D721Med (cell line): ENCODE results near the gene TRMT10B.
A peak's percentile ranks its signal among the peaks of the same experiment; 100 is the strongest.

ENCODE experiments used
- DNase-seq: peaks from one replicate; pipeline ENCODE4 v3.0.0; 2011; ENCODE audit warnings: low spot score; ENCODE audit not compliant: insufficient read length
- FAIRE-seq: peaks from 2 replicates; lab custom pipeline; 2011; peaks lifted over from hg19 to GRCh38; lab: Jason Lieb, UNC
- TF ChIP-seq, protein P1 (sequence below): IDR thresholded peaks from 2 replicates; pipeline ENCODE4 v1.5.1; 2012; ENCODE audit warnings: mild to moderate bottlenecking, control low read depth; ENCODE audit not compliant: insufficient read depth; ENCODE audit errors: missing control alignments

TRMT10B gene, protein sequence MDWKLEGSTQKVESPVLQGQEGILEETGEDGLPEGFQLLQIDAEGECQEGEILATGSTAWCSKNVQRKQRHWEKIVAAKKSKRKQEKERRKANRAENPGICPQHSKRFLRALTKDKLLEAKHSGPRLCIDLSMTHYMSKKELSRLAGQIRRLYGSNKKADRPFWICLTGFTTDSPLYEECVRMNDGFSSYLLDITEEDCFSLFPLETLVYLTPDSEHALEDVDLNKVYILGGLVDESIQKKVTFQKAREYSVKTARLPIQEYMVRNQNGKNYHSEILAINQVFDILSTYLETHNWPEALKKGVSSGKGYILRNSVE

DNA sequence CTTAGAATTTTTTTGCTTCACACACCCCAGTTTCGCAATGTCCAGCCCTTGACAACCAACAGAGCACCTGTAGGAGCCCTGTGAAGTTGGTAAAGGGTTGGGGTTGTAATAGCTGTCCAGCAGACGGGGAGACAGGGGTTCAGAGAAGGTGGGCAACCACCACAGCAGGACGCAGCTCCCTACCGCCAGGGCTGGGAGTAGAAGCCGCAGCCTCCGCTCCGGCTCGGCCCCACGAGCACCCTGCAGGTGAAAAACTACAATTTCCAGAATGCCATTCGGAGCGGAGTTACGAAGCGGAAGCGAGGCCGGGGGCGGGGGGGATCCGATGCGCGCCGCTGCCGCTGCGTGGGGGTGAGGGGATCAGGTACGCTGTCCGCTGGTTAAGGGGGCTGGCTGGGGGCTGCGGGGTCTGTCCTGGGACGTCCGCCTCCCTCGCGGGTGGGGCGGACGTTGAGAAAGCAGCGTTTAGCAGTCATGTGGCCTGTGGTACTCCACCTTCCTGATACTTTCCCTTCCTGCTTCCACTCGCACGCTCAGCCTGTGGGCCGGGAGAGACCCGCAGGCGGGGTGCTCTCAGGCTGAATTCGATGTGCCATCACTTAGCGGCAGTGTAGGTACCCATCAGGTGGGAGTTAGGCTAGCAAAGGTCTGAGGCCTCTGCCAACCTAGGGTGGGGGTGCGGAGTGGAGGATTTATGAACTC lies at the start of gene TRMT10B:
Gene TRMT10B, plus strand, starts transcription at position 317 of the 702 bp plus-strand sequence. CDS start 8,127 bp downstream, outside the sequence.
- TF ChIP-seq, protein P1, sequence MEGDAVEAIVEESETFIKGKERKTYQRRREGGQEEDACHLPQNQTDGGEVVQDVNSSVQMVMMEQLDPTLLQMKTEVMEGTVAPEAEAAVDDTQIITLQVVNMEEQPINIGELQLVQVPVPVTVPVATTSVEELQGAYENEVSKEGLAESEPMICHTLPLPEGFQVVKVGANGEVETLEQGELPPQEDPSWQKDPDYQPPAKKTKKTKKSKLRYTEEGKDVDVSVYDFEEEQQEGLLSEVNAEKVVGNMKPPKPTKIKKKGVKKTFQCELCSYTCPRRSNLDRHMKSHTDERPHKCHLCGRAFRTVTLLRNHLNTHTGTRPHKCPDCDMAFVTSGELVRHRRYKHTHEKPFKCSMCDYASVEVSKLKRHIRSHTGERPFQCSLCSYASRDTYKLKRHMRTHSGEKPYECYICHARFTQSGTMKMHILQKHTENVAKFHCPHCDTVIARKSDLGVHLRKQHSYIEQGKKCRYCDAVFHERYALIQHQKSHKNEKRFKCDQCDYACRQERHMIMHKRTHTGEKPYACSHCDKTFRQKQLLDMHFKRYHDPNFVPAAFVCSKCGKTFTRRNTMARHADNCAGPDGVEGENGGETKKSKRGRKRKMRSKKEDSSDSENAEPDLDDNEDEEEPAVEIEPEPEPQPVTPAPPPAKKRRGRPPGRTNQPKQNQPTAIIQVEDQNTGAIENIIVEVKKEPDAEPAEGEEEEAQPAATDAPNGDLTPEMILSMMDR = no peak
- peak; percentile 92 for DNase-seq
- no peak for FAIRE-seq

DNA sequence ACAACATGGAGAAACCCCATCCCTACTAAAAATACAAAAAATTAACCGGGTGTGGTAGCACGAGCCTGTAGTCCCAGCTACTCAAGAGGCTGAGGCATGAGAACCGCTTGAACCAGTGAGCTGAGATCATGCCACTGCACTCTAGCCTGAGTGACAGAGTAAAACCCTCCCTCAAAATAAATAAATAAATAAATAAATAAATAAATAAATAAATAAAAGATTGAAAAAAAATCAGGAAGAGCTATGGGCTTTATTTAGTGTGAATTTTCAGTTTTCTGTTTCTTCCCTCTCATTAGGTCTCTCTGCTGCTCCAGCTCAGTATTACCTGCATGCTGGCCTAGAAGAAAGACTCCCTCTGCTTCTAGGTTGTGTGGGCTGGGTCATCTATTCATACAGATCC lies 47.8 kb upstream of the TRMT10B start:
- TF ChIP-seq, protein P1 = no peak
- FAIRE-seq (no peak), DNase-seq (no peak)

DNA sequence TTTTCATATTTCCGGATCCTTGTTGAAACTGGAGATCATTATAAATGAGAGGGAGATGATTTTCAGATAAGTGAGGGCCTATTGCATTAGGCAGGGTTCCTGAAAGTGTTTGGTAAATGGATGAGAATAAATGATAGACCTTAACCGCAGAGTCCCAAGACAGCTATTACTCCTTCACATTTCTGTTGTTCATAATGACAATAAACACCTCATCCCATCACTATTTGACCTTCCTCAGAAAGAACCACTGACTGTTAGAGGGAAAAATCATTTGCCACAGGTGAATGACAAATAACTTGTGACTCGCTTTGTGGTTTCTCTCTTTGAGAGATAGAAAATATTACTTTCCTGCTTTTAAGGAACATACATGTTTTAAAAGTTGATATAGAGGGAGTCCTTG lies 47.3 kb upstream of the TRMT10B start:
- TF ChIP-seq, protein P1 = no peak

DNA sequence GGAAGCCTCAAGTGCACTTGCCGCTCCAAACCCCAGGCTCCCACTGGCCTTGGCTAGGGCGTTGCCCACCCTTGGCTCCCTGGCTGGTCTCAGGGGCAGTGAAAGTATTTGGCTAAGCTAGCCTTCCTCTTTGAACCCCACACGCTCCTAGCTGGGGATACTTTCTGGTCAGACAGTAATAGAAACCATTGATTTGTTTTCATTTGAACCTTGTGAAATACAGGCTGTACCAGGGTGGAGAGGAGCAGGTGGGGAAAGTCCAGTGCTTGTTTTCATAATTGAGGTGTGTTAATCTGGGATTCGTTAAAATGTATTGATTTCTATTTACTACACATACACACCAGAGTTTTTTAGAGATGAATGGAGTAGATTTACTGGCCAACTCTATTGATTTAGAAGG lies 45.9 kb upstream of the TRMT10B start:
- FAIRE-seq (peak; percentile 25), DNase-seq (no peak)
- TF ChIP-seq, protein P1 = no peak

More for the DNA sequence above, 47.3 kb upstream of the TRMT10B start:
- DNase-seq = no peak
- FAIRE-seq = peak; percentile 73

DNA sequence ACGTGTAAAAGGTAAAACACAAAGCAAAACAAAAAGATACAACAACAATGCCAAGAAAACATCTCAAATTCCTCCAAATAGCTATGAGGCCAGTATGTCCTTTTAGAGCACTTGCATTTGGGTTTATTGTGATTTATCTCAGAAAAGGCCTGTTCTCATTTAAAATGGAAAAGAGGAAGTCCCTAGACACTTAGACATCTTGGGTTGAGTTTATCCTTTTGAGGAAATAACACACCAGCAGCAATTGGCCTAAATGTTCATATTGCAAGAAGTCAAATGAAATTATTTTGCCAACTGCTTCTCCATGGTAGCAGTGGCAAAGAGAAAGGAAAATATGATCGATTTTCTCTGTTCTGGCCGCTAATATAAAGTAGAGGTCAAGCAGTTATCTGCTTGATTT lies 43.6 kb upstream of the TRMT10B start:
- TF ChIP-seq, protein P1 = no peak
- DNase-seq = no peak
- FAIRE-seq = no peak

DNA sequence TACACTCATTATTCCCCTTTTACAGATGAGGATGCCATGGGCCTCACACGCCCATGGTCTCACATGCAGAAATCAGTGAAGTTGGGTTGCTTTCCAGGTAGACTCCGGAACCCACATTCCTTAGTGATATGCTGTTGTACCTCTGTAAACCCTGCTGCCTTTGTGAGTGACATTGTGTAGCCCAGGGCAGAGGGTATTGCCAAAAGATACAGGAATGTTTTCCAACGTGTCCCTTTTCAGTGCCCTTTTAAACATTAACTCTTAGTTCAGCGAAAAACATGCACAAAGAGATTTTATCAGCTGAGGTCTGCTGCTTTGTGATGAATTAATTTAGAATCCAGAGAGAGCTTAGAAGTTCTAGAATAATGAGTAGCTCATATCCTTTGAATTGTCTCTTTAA lies 38.3 kb upstream of the TRMT10B start:
- DNase-seq (no peak), FAIRE-seq (no peak)
- TF ChIP-seq, protein P1 = no peak

DNA sequence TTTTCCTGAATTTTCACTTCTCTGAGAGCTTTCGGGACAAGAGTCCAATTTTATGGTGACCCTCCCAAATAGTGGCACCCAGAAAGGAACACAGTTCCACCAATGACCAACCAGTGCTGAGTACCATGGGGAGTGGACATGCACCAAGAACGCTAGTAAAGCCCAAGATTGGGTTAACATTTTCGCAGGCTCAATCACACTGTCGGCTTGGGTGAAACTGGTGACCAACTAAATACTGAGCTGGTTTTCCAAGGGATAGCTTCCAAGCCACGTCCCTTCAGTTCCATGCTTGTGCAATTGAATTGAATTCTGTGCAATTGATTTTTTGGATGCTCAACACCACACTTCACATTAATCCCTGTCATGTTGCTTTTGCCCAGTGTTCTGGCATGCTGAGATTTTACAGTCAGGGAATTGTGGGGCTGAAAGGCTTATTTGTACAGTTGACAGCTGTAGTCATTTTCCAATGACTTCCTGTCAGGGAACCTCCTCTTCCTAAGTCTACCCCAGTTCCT lies 37.6 kb upstream of the TRMT10B start:
- FAIRE-seq = no peak
- TF ChIP-seq, protein P1 = no peak
- no peak for DNase-seq
